ENCODE results near the gene ASTN2. TPM values are rescaled to one million over a fixed set of nuclear protein-coding genes. Genes with fewer than 3 reads are reported as not detected.

The ASTN2 gene
- total RNA-seq, 1 experiment from 2014 or later, result 4.8 TPM

- TF ChIP-seq ZNF274 (IDR thresholded peaks at IDR 0.05; ENCODE audit: low read depth, low read length) (no peak), SIN3A (IDR thresholded peaks at IDR 0.05; ENCODE audit: low read depth) (no peak), EGR1 (IDR thresholded peaks at IDR 0.05; ENCODE audit: low read depth) (no peak)
These were observed 898.4 kb downstream of the ASTN2 start (continued) for GRCh38 chr9:116516456-116516855.

- Histone ChIP-seq H3K79me2 (ENCODE audit: insufficient read depth, low read length) (no peaks in the 10 kb centered on the region), H3K9ac (ENCODE audit: low read length) (no peak overlapping the region), H3K4me2 (ENCODE audit: low read length) (no peak overlapping the region), H3K9me3 (ENCODE audit: control insufficient read depth in 1 of 2, insufficient read depth in 1 of 2, low read depth in 1 of 2, low read length in 2 of 2) (no peaks in the 10 kb centered on the region), H3K27me3 (ENCODE audit: insufficient read depth, low read length) (no peaks in the 10 kb centered on the region), H3K4me3 (replicated peaks in 1 of 2; ENCODE audit: low read depth in 1 of 2, low read length in 2 of 2) (no peak overlapping the region), H3K4me1 (ENCODE audit: control insufficient read depth in 1 of 2, insufficient read depth in 2 of 2, low read length in 2 of 2) (no peaks in the 10 kb centered on the region), H3K27ac (ENCODE audit: low read depth, low read length) (no peak overlapping the region), H3K36me3 (ENCODE audit: control insufficient read depth in 1 of 2, insufficient read depth in 2 of 2, low read length in 2 of 2) (no peaks in the 10 kb centered on the region), H2AFZ (ENCODE audit: low read depth, low read length, poor library complexity, severe bottlenecking) (no peak overlapping the region), H4K20me1 (ENCODE audit: insufficient read depth) (no peaks in the 10 kb centered on the region), H3K9me2 (ENCODE audit: insufficient read depth) (no peaks in the 10 kb centered on the region)
- intact Hi-C loops (cut with micrococcal nuclease), result no loop called here
- no peak for ATAC-seq
- DNase-seq (ENCODE audit: low read depth, low spot score), result no peak
- RAD21 ChIA-PET (ENCODE audit: low non-redundant PET in 1 of 2, low total read pairs in 2 of 2, uncharacterized antibody in 2 of 2, unreplicated experiment in 2 of 2), result no interaction called here
- POLR2A ChIA-PET, result no interaction called here
- CTCF ChIA-PET, result no interaction called here
- TF ChIP-seq CBX3 (IDR thresholded peaks at IDR 0.05; ENCODE audit: low read depth) (no peak), CEBPB (IDR thresholded peaks at IDR 0.05; ENCODE audit: low read depth) (no peak), SRF (IDR thresholded peaks at IDR 0.05; ENCODE audit: low read depth) (no peak)
- no TSS peak for BruUV-seq (replicated peaks)
These were observed 899.3 kb downstream of the ASTN2 start for GRCh38 chr9:116515541-116515940.

- DNase-seq (ENCODE audit: low read depth, low spot score), result no peak
- Histone ChIP-seq H3K4me1 (ENCODE audit: control insufficient read depth in 1 of 2, insufficient read depth in 2 of 2, low read length in 2 of 2) (peaks cover 0 to 22% of the 10 kb centered on the region in 2 experiments; a peak in 2 of 4 replicates), H3K9me3 (ENCODE audit: control insufficient read depth in 1 of 2, insufficient read depth in 1 of 2, low read depth in 1 of 2, low read length in 2 of 2) (no peaks in the 10 kb centered on the region), H3K9ac (ENCODE audit: low read length) (no peak overlapping the region), H3K79me2 (ENCODE audit: insufficient read depth, low read length) (no peaks in the 10 kb centered on the region), H3K36me3 (ENCODE audit: control insufficient read depth in 1 of 2, insufficient read depth in 2 of 2, low read length in 2 of 2) (no peaks in the 10 kb centered on the region), H4K20me1 (ENCODE audit: insufficient read depth) (no peaks in the 10 kb centered on the region), H3K4me3 (replicated peaks in 1 of 2; ENCODE audit: low read depth in 1 of 2, low read length in 2 of 2) (no peak overlapping the region), H3K27ac (ENCODE audit: low read depth, low read length) (no peak overlapping the region), H3K27me3 (ENCODE audit: insufficient read depth, low read length) (no peaks in the 10 kb centered on the region), H2AFZ (ENCODE audit: low read depth, low read length, poor library complexity, severe bottlenecking) (no peak overlapping the region), H3K9me2 (ENCODE audit: insufficient read depth) (no peaks in the 10 kb centered on the region), H3K4me2 (ENCODE audit: low read length) (peak overlapping the region; percentile 50)
- TF ChIP-seq ZNF274 (IDR thresholded peaks at IDR 0.05; ENCODE audit: low read depth, low read length), result no peak
- no peak for TF ChIP-seq ZBTB33 (IDR thresholded peaks at IDR 0.05; ENCODE audit: extremely low read depth, insufficient replicate concordance, low read length)
- TF ChIP-seq, protein P1, sequence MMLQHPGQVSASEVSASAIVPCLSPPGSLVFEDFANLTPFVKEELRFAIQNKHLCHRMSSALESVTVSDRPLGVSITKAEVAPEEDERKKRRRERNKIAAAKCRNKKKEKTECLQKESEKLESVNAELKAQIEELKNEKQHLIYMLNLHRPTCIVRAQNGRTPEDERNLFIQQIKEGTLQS (IDR thresholded peaks at IDR 0.05), result no peak
- TF ChIP-seq ZFX (IDR thresholded peaks at IDR 0.05), result no peak
- TF ChIP-seq EGR1 (IDR thresholded peaks at IDR 0.05; ENCODE audit: low read depth), result no peak
- no peak for TF ChIP-seq FOSL1 (IDR thresholded peaks at IDR 0.05; ENCODE audit: low read depth)
- no peak for TF ChIP-seq SRF (IDR thresholded peaks at IDR 0.05; ENCODE audit: low read depth)
- no peak for TF ChIP-seq CBX3 (IDR thresholded peaks at IDR 0.05; ENCODE audit: low read depth)
- no peak for TF ChIP-seq EZH2 (IDR thresholded peaks at IDR 0.05)
- ChIA-PET CTCF (no interaction called here), POLR2A (no interaction called here), RAD21 (ENCODE audit: low non-redundant PET in 1 of 2, low total read pairs in 2 of 2, uncharacterized antibody in 2 of 2, unreplicated experiment in 2 of 2) (no interaction called here)
- peak; percentile 67 for ATAC-seq
- no TSS peak for BruUV-seq (replicated peaks)
- intact Hi-C loops (cut with micrococcal nuclease), result no loop called here
These were observed 908.2 kb downstream of the ASTN2 start for GRCh38 chr9:116506685-116507084.
